Medulla oblongata (tissue), 1 donor: ENCODE results near the gene KCNF1.

Experiments
- DNase-seq: peaks from one replicate; pipeline ENCODE4 v3.0.0-alpha.2; 2015; ENCODE audit errors: extremely low spot score

The KCNF1 gene

GRCh38 chr2:10901160-10901939 lies 10.4 kb upstream of the KCNF1 start:
- no peak for DNase-seq

GRCh38 chr2:10903861-10904210 lies 7.9 kb upstream of the KCNF1 start:
- no peak for DNase-seq

GRCh38 chr2:10904455-10904854 lies 7.3 kb upstream of the KCNF1 start:
- DNase-seq: no peak

- DNase-seq: no peak
Observed at GRCh38 chr2:10905006-10905861, 6.5 kb upstream of the KCNF1 start.

GRCh38 chr2:10905862-10906143 lies 5.9 kb upstream of the KCNF1 start:
- no peak for DNase-seq

GRCh38 chr2:10906926-10907625 lies 4.7 kb upstream of the KCNF1 start:
- DNase-seq: no peak

- no peak for DNase-seq
Observed at GRCh38 chr2:10908195-10908594, 3.5 kb upstream of the KCNF1 start.

GRCh38 chr2:10909050-10909995 lies 2.4 kb upstream of the KCNF1 start:
- no peak for DNase-seq

- no peak for DNase-seq
Observed at GRCh38 chr2:10909996-10910341, 1.8 kb upstream of the KCNF1 start.

- no peak for DNase-seq
Observed at GRCh38 chr2:10910625-10911024, 1.1 kb upstream of the KCNF1 start.

- DNase-seq: no peak
Observed at GRCh38 chr2:10912076-10912731, 470 bp downstream of the KCNF1 start.

GRCh38 chr2:10912796-10913455 lies 1.2 kb downstream of the KCNF1 start:
- DNase-seq: no peak

GRCh38 chr2:10913501-10914271 lies 2.0 kb downstream of the KCNF1 start:
- DNase-seq: no peak

- no peak for DNase-seq
Observed at GRCh38 chr2:10914272-10914693, 2.5 kb downstream of the KCNF1 start.

- no peak for DNase-seq
Observed at GRCh38 chr2:10915236-10915635, 3.5 kb downstream of the KCNF1 start.

- DNase-seq: no peak
Observed at GRCh38 chr2:10915731-10916276, 4.1 kb downstream of the KCNF1 start.

GRCh38 chr2:10916953-10917352 lies 5.2 kb downstream of the KCNF1 start:
- DNase-seq: no peak

GRCh38 chr2:10917927-10918326 lies 6.2 kb downstream of the KCNF1 start:
- DNase-seq: no peak

- no peak for DNase-seq
Observed at GRCh38 chr2:10918661-10919409, 7.1 kb downstream of the KCNF1 start.
